Fibroblast of peridontal ligament (primary cell): ENCODE results near the gene MROH9.

ENCODE experiments used
- DNase-seq: peaks from one replicate; pipeline ENCODE4 v3.0.0-alpha.2; 2010; ENCODE audit errors: extremely low read depth

MROH9 gene

DNA sequence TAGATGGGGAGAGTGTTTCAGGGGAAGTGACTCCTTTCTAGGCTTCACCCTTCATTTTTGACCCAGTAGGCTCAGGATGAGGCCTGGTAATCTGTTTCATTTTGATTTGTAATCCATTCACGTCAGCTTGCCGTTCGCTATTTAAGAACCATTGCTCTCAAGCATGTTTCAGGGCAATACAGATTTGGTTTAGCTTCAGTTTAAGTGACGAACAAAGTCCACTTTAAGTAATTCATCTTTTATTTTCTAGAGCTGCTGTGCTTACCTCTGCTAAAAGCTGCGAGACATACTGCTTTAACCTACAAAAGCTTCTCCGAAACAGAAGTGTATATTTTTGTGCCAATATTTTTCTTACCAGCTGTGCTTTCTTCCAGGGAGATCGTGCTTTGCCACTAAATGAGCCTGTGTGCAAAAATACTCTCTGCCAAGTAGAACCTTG lies 146.4 kb downstream of the MROH9 start:
- DNase-seq, result no peak

GRCh38 chr1:171082606-171083005 lies 147.3 kb downstream of the MROH9 start:
- no peak for DNase-seq

DNA sequence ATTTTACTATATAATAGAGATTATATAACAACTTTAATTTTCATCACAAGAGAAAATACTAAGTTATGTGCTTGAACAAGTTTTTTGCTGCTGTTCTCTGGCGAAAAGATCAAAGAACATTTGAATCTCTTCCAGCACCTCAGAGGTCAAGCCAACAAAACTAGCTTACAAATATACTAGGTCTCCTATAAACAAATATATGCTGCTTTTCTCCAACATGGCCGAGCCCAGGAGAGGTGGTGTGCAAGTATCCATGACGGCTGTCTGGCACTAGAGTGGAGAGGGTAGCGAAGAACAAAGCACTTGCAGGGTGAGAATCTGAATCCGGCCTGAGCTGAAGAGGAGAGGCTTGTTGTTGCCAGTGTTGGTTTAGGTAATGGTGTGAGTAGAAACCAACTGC lies 147.9 kb downstream of the MROH9 start:
- no peak for DNase-seq

- DNase-seq, result no peak
Observed at GRCh38 chr1:171084091-171084490, 148.8 kb downstream of the MROH9 start.

DNA sequence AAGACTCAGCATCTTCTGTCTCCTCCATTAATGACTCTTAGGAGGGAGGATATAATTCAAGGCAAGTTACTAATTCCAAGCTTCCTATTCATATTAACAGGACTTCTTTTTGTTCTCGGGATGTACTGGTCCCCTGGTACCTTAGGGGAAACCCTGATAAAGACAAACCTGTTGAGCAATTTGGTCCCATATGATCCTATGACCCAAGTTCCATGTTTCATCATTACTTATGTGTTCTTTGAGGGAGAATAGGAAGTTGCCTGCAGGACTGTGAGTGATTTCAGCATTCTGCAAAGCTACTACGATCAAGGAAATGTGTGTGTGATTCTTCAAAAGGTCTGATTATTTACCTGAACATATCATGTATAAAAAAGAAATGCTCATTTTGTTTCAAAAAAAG lies 149.5 kb downstream of the MROH9 start:
- DNase-seq, result no peak

DNA sequence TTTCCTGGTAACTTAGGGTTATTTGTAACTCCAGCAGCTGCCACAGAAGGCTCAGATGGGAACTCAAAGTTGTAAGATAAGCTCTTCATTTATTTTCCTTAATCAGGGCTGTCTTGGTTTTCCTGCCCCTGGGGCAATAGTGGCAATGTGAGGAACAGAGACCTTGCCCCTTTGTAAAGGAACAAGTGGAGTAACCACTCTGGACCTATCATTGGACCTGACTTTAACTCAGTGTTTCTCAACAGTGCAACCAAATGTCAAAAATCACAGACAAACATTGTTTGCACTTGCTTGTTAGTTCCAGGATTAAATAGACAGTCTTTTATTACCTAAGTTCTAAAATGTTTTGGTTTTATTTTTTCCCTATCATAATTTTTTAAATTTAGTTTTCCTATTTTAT lies 152.6 kb downstream of the MROH9 start:
- DNase-seq, result no peak

DNA sequence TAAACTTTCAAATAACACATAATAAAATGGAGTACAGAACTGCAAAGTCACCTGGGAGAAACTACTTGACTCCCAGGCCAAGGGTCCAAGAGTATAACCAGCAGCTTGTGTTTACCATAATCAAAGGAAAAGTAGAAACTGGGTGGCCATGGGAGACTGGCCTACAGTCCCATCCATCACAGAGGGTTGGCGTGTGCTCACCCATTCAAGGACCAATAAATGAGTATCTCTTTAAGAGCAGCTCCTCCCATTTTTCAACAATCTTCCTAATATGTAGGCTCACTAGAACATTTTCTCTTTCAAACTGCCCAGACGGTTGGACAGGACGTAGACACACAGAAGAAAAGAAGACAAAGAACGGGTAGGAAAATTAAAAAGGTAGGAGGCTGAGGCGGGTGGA lies 155.3 kb downstream of the MROH9 start, which contains the start of gene FMO3:
Gene FMO3 (plus strand): TSS at position 302 of the 400 bp plus-strand sequence. CDS start 1,754 bp downstream, outside the sequence.
- DNase-seq, result no peak

DNA sequence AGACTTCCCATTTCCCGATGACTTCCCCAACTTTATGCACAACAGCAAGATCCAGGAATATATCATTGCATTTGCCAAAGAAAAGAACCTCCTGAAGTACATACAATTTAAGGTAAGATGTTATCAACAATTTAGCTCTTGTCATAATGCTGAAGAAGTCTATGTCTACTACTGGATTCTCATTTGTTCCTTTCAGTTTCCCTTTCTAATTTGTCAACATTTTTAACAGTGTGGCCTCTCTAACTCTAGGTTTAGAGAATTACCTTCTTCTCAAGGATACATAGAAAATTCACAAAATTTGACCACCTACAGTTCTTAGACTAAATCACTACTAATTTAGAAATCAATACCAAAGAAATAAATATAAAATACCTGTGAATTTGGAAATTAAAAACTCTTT lies 168.5 kb downstream of the MROH9 start:
- no peak for DNase-seq

GRCh38 chr1:171107262-171107940 lies 172.1 kb downstream of the MROH9 start:
- peak; percentile 64 for DNase-seq

GRCh38 chr1:171107969-171108368 lies 172.6 kb downstream of the MROH9 start:
- no peak for DNase-seq

DNA sequence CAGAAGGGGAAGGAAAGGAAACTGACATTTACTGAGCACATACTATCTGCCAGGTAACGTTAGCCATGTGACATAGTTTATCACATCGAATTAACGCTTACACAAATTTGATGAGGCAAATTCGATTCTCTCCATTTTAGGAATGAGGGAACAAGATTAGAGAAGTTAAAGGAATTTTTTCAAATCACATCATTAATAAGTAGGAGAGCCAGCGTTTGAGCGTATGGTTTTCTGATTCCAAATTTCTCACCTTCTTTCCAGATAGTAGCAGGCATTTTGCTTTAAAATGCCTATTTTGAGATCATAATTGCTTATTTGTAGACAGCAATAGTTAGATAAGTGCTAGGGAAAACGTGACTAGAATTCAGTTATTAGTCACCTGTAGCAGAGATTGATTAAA lies 174.6 kb downstream of the MROH9 start:
- DNase-seq, result no peak

GRCh38 chr1:171110621-171111326 lies 175.4 kb downstream of the MROH9 start:
- DNase-seq, result peak; percentile 85

DNA sequence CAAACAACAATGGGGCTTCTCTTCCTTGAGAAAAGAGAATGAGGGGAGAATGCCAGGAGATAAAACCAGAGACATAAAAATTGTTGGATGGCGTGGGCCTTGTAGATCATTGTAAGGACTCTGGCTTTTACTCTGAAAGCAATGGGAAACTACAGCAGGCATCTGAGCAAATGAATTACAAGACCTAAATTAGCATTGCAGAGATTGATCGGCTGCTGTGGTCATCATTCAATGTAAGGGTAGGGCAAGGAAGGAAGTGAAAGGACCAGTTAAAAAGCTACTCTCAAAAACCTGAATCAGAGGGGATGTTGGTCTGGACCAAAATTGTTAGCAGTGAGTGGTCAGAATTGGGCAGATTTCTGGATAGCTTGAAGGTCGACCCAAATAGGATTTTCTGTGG lies 176.8 kb downstream of the MROH9 start:
- DNase-seq, result no peak

DNA sequence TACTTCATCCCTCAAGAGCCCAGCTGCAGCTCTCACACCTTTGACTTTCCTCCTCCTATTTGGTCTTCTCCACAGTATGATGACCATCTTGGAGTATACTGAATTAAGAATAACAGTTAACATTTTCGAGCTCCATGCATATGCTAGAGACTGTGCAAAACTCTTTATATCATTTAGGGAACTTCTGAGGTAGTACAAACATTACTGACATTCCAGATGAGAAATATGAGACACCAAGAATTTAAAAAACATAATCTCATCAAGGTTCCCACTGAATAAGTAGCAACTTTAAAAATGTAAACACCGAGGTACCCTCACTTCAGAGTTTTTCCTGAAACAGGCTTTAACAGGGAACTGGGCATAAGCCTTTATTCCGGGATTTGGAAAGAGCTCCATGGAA lies 178.0 kb downstream of the MROH9 start:
- peak; percentile 46 for DNase-seq
